Activated CD4-positive, alpha-beta T cell treated with anti-CD3 and anti-CD28 coated beads, Interleukin-10, Interleukin-2, amounts not matched to agents 100 ng/mL and 50 ng/mL, durations not matched to agents 16 hours and 8 hours (primary cell): ENCODE results near the gene NFYA.

ENCODE experiments used
- DNase-seq: peaks from one replicate; pipeline ENCODE4 v3.0.0-alpha.2; 2020

Gene NFYA

DNA sequence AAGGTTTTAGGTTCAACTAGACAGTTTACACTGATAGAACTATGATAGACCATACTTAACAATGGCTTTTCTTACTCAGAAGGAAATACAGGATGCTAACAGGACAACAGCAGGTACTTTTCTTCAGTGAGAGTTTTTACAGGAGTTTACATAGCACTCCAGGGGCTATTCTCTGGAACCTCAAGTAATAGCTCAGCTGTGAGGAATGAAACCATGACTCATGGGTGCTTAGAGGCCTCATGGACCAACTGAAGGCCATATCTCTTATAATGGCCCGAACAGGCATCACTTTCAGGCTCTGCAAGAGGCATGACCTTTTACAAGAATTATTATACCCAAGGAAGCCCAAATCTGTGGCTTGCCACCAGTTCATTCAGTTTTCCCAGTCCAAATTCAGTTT, 49.6 kb downstream of the NFYA start:
- no peak for DNase-seq

- no peak for DNase-seq
Measured at GRCh38 chr6:41122918-41123317, 50.1 kb downstream of the NFYA start.

DNA sequence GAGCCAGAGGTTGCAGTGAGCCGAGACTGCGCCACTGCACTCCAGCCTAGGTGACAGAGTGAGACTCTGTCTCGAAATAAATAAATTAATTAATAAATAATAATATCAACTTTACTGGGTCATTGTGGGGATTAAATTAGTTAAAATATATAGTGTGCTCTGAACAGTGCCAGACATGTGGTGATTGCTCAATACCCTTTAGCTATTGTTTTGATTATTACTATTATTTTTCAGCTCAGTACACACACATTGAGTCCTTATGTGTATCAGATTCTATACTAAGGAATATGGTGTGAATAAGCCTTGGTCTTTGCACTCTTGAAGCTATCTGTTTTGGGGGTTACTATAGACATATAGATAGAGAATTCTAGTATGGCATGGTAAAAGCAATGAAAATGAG, 52.5 kb downstream of the NFYA start:
- DNase-seq: no peak

DNA sequence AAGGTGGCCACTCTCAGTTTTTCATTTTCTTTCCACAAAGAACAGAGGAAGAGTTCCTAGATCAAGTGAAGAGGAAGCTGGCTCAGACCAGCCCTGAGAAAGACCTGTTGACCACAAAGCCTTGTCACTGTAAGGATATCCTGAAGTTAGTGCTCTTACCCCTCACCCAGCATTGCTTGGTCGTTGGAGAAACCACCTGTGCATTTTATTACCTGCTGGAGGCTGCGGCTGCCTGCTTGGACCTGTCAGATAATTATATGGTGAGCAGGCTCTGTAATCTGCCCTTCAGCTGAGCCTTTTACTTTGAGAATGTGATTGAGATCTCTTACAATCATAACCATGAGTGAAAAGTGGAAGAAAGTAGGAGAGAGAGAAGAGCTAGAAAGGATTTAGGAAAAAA, 59.5 kb downstream of the NFYA start:
- no peak for DNase-seq

DNA sequence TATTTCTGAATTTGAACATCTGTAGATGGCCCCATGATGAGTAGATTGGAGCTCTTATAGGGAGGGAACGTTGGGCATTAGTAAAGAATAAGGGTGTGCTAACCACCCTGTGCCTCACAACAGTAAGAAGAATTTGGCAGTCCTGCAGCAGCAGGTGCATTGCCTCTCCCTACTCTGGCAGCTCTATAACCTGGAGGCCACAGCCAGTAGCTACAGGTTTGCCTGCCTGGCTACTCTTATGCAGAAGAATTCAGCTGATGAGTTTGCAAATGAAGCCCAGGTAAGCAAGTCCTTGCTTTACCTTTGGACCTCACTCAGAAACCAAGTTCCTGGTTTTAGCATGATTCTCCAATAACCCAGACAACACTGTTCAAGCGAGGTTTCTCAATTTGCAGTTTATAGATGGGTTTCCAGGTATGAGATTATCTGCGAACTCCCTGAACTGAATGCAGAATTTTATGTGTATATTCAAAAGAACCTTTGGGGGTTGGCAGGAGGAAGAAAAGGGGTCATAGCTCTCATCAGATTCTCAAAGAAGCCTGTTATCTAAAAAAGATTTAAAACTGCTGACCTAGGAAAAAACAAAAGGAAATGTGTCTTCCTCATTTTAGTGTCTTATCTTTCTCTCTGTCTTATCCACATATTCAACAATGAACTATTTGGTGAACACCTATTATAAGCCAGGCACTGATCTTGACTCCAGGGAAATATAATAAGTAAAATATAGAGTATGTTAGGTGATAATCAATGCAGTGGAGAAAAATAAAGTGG, 62.5 kb downstream of the NFYA start:
- DNase-seq: no peak

- DNase-seq: no peak
Measured at GRCh38 chr6:41136911-41137310, 64.1 kb downstream of the NFYA start.

DNA sequence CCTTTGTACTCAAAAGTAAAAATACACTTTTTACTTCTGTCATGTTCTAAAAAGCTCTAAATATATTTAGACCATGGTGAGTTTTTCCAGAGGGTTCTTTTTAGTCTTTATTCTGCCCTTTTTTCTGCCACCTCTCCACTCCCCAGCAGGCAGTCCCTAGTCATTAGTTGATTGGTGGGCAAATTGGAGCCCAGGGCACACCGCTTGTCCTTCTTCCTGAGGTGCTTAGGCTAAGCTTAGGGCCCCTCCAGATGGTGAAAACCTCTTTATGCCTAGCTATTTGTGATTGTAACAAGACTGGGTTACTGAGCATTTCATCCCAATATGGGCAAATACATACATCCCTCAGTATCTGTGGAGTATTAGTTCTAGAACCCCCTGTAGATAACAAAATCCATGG, 75.1 kb downstream of the NFYA start:
- no peak for DNase-seq
